Measurements from ENCODE around the gene MAMDC2.

DNA sequence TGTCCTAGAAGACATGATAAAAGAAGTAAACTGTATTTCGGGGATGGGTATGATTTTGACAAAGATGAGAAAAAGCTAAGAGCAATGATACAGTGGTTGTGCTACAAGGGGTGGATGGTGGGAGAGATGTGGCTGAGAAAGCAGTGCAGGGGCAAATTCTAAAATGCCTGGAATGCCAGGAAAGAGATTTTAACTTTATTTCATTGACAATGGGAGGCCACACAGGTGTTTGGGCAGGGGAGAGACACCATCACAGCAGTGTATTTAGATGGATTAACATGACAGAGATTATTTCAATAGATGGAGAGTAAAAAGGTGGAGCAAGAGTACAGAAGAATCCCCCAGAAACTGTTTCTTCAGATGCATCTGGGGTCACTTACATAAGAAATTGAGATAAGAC is 71.2 kb downstream of the MAMDC2 start:
- no peak for TF ChIP-seq POLR2A (IDR thresholded peaks at IDR 0.05; ENCODE audit: extremely low read depth, insufficient read length)
- TF ChIP-seq, protein P1, sequence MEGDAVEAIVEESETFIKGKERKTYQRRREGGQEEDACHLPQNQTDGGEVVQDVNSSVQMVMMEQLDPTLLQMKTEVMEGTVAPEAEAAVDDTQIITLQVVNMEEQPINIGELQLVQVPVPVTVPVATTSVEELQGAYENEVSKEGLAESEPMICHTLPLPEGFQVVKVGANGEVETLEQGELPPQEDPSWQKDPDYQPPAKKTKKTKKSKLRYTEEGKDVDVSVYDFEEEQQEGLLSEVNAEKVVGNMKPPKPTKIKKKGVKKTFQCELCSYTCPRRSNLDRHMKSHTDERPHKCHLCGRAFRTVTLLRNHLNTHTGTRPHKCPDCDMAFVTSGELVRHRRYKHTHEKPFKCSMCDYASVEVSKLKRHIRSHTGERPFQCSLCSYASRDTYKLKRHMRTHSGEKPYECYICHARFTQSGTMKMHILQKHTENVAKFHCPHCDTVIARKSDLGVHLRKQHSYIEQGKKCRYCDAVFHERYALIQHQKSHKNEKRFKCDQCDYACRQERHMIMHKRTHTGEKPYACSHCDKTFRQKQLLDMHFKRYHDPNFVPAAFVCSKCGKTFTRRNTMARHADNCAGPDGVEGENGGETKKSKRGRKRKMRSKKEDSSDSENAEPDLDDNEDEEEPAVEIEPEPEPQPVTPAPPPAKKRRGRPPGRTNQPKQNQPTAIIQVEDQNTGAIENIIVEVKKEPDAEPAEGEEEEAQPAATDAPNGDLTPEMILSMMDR (IDR thresholded peaks at IDR 0.05; ENCODE audit: low read depth, low read length), result no peak
- no peak for TF ChIP-seq MYC (IDR thresholded peaks at IDR 0.05; ENCODE audit: low read depth, low read length)
- TF ChIP-seq, protein P2, sequence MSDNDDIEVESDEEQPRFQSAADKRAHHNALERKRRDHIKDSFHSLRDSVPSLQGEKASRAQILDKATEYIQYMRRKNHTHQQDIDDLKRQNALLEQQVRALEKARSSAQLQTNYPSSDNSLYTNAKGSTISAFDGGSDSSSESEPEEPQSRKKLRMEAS (IDR thresholded peaks at IDR 0.05; ENCODE audit: low read depth, low read length), result no peak

Measured in NB4 (cell line).